Thyroid gland (tissue), 4 donors: ENCODE measurements around the gene TRUB2. TPM values are rescaled to one million over a fixed set of nuclear protein-coding genes. Genes with fewer than 3 reads are reported as not detected.
"Not testable (repeated sequence)": the region's sequence is repeated elsewhere in the genome, so short reads cannot be mapped to it uniquely, and the experiment has no call there.

ENCODE experiments used
- DNase-seq, 2 donors: peaks; one replicate each; pipeline ENCODE4 v3.0.0-alpha.2; 2019
- H3K27ac ChIP-seq, 3 donors: fragments of 200-600 bp; sonication (generic); 1 replicate in 2 of 3; 2 replicates in 1 of 3; pipeline ENCODE4 v1.5.1; 2016 to 2019; ENCODE audit warnings: mild to moderate bottlenecking in 1 of 3, moderate library complexity in 1 of 3
- H3K27me3 ChIP-seq: fragments of 200-600 bp; sonication (generic); one replicate; pipeline ENCODE4 v1.5.1; 2019
- H3K36me3 ChIP-seq, 2 donors: fragments of 200-600 bp; sonication (generic); one replicate each; pipeline ENCODE4 v1.5.1; 2016 to 2019
- H3K4me1 ChIP-seq, 2 donors: fragments of 200-600 bp; sonication (generic); one replicate each; pipeline ENCODE4 v1.5.1; 2017 to 2019
- H3K4me3 ChIP-seq, 3 donors: fragments of 200-600 bp; sonication (generic); replicated peaks in 1 of 3; 1 replicate in 2 of 3; 2 replicates in 1 of 3; pipeline ENCODE4 v1.5.1; 2016; ENCODE audit warnings: mild to moderate bottlenecking in 1 of 3
- H3K9me3 ChIP-seq: fragments of 200-600 bp; sonication (generic); one replicate; pipeline ENCODE4 v1.5.1; 2017
- CTCF ChIP-seq, 6 experiments: fragments of 200-600 bp in 3 of 6; fragments of 450-650 bp in 3 of 6; sonication (generic) in 3 of 6; IDR thresholded peaks; one replicate each; pipeline ENCODE4 v1.5.1; 2016 to 2019; ENCODE audit warnings: antibody characterized with exemption in 6 of 6, mild to moderate bottlenecking in 2 of 6, inconsistent platforms in 1 of 6, moderate library complexity in 1 of 6
- POLR2A ChIP-seq, 2 donors: fragments of 450-650 bp; IDR thresholded peaks; one replicate each; pipeline ENCODE4 v1.6.1; 2017; ENCODE audit warnings: antibody characterized with exemption in 2 of 2, mild to moderate bottlenecking in 2 of 2, moderate library complexity in 1 of 2
- WGBS, 2 donors: methylation state at CpG; one replicate each; pipeline ENCODE4 v1.1.5; 2017; 5-methylcytosine and 5-hydroxymethylcytosine counted together
- intact Hi-C: fragments of 100-400 bp; cut with DNase I; formaldehyde crosslinking; loops from one replicate; pipeline ENCODE4 v1.15.1; 2023
- total RNA-seq, 4 donors: library from RNA; depleted of rRNA; stranded (reverse); fragments of >200 nt; gene quantifications; one replicate each; pipeline ENCODE4 v1.2.3, GENCODE V29; 2016

Gene TRUB2
- total RNA-seq, 4 donors from 2014 or later, result 8.3 to 19.2 (median 16.6) TPM

- peak; percentile 73 to 77 for DNase-seq
- intact Hi-C loops, result loop anchor here (2.0 kb wide), 1 partner anchor 47 kb away; no protein-coding TSS in a partner anchor
- Histone ChIP-seq H3K27me3 (no peaks in the 10 kb centered on the region), H3K4me3 (peak overlapping the region in 2 of 3 donors; percentile 59 to 79), H3K9me3 (no peaks in the 10 kb centered on the region), H3K4me1 (peaks cover 0 to 18% of the 10 kb centered on the region in 2 donors), H3K36me3 (peaks cover 15 to 30% of the 10 kb centered on the region in 2 donors), H3K27ac (no peak overlapping the region)
- no peak for TF ChIP-seq POLR2A (IDR thresholded peaks at IDR 0.05)
- peak; percentile 34 to 75 (median 62) for TF ChIP-seq CTCF (IDR thresholded peaks at IDR 0.05)
- WGBS, 2 donors, result 29 to 34% methylated on average over 12 to 13 of the region's 13 CpGs
Observed at GRCh38 chr9:128341435-128341849, 19.2 kb upstream of the TRUB2 start.

GRCh38 chr9:128340691-128341434, 18.6 kb upstream of the TRUB2 start:
- Histone ChIP-seq H3K27ac (peak overlapping the region in 1 of 3 donors; percentile 69), H3K27me3 (no peaks in the 10 kb centered on the region), H3K4me1 (peaks cover 0 to 21% of the 10 kb centered on the region in 2 donors), H3K4me3 (peak overlapping the region; percentile 4 to 79 (median 59)), H3K9me3 (no peaks in the 10 kb centered on the region), H3K36me3 (peaks cover 15 to 29% of the 10 kb centered on the region in 2 donors)
- intact Hi-C loops, result loop anchor here (2.0 kb wide), 1 partner anchor 46 kb away; no protein-coding TSS in a partner anchor
- TF ChIP-seq CTCF (IDR thresholded peaks at IDR 0.05), result peak in 1 of 6 experiments; percentile 2
- TF ChIP-seq POLR2A (IDR thresholded peaks at IDR 0.05), result no peak
- DNase-seq, result no peak
- 0 to 3% methylated on average over 10 to 13 of the region's 48 CpGs for WGBS, 2 donors

GRCh38 chr9:128339761-128340690, 17.8 kb upstream of the TRUB2 start, which contains the start of gene SLC27A4:
Gene SLC27A4 (plus strand): TSS chr9:128340527. CDS start chr9:128343133, 2,606 bp downstream.
- peak; percentile 80 for DNase-seq
- intact Hi-C loops, result loop anchor here (2.0 kb wide), 1 partner anchor 45 kb away; no protein-coding TSS in a partner anchor
- 18 to 35% methylated on average over 13 to 25 of the region's 75 CpGs for WGBS, 2 donors
- Histone ChIP-seq H3K27ac (peak within 1 kb of the TSS; percentile 65 to 85 (median 74)), H3K9me3 (no peaks in the 10 kb centered on the region), H3K4me1 (peaks cover 0 to 29% of the 10 kb centered on the region in 2 donors), H3K27me3 (no peaks in the 10 kb centered on the region), H3K4me3 (peak within 1 kb of the TSS; percentile 4 to 79 (median 78)), H3K36me3 (peaks cover 7 to 20% of the 10 kb centered on the region in 2 donors)
- TF ChIP-seq POLR2A (IDR thresholded peaks at IDR 0.05) (peak in 1 of 2 donors; percentile 62), CTCF (IDR thresholded peaks at IDR 0.05) (peak in 1 of 6 experiments; percentile 2)

GRCh38 chr9:128338852-128339614, 16.8 kb upstream of the TRUB2 start:
- intact Hi-C loops, result not testable (repeated sequence)

More at GRCh38 chr9:128338852-128339614, 16.8 kb upstream of the TRUB2 start:
- H3K27me3 ChIP-seq, H3K9me3 ChIP-seq, H3K4me3 ChIP-seq: not testable (repeated sequence)
- WGBS, 2 donors, result 62 to 65% methylated on average over 15 of the region's 15 CpGs
- DNase-seq, result peak; percentile 55 to 58
- Histone ChIP-seq H3K27ac (peak overlapping the region in 2 of 3 donors; percentile 42 to 85), H3K4me1 (peaks cover 0 to 31% of the 10 kb centered on the region in 2 donors), H3K36me3 (peaks cover 6 to 12% of the 10 kb centered on the region in 2 donors)
